Measurements from ENCODE around the gene BICDL1. TPM values are rescaled to one million over a fixed set of nuclear protein-coding genes. Genes with fewer than 3 reads are reported as not detected.

The BICDL1 gene
- total RNA-seq, 1 experiment from 2014 or later = 22.2 TPM

- H3K9me3 ChIP-seq (ENCODE audit: control insufficient read depth, insufficient read depth, low read depth, low read length) = no peaks in the 10 kb centered on the region
- ATAC-seq (no peak), DNase-seq (ENCODE audit: low read depth, low spot score) (no peak)
- CTCF ChIA-PET = no interaction called here
- H3K27ac ChIP-seq (ENCODE audit: low read length) = no peak overlapping the region
- intact Hi-C loops (cut with micrococcal nuclease; ENCODE audit: unreplicated experiment) = loop anchor here (5.0 kb wide), 1 partner anchor 102 kb away; the partner anchor contains the start of gene BICDL1
- no peaks in the 10 kb centered on the region for H3K36me3 ChIP-seq (ENCODE audit: control insufficient read depth, insufficient read depth, low read length)
- no peaks in the 10 kb centered on the region for H3K27me3 ChIP-seq (ENCODE audit: control insufficient read depth, insufficient read depth, low read length)
- H3K4me1 ChIP-seq (ENCODE audit: control insufficient read depth, insufficient read depth, low read length) = peaks cover 17% of the 10 kb centered on the region
- POLR2A ChIA-PET = interaction anchor here (0.6 kb wide), 1 partner anchor 22 kb away, joined by 6 read pairs; no protein-coding TSS in a partner anchor
- no peak overlapping the region for H3K4me3 ChIP-seq (ENCODE audit: low read depth in 2 of 2, low read length in 2 of 2)
- TF ChIP-seq, protein P1, sequence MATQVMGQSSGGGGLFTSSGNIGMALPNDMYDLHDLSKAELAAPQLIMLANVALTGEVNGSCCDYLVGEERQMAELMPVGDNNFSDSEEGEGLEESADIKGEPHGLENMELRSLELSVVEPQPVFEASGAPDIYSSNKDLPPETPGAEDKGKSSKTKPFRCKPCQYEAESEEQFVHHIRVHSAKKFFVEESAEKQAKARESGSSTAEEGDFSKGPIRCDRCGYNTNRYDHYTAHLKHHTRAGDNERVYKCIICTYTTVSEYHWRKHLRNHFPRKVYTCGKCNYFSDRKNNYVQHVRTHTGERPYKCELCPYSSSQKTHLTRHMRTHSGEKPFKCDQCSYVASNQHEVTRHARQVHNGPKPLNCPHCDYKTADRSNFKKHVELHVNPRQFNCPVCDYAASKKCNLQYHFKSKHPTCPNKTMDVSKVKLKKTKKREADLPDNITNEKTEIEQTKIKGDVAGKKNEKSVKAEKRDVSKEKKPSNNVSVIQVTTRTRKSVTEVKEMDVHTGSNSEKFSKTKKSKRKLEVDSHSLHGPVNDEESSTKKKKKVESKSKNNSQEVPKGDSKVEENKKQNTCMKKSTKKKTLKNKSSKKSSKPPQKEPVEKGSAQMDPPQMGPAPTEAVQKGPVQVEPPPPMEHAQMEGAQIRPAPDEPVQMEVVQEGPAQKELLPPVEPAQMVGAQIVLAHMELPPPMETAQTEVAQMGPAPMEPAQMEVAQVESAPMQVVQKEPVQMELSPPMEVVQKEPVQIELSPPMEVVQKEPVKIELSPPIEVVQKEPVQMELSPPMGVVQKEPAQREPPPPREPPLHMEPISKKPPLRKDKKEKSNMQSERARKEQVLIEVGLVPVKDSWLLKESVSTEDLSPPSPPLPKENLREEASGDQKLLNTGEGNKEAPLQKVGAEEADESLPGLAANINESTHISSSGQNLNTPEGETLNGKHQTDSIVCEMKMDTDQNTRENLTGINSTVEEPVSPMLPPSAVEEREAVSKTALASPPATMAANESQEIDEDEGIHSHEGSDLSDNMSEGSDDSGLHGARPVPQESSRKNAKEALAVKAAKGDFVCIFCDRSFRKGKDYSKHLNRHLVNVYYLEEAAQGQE (IDR thresholded peaks at IDR 0.05; ENCODE audit: insufficient read depth in 1 of 2, low read depth in 2 of 2, low read length in 1 of 2) = no peak
- TF ChIP-seq TCF7L2 (IDR thresholded peaks at IDR 0.05; ENCODE audit: low read depth, low read length) = no peak
- no peak for TF ChIP-seq SIN3A (IDR thresholded peaks at IDR 0.05; ENCODE audit: borderline replicate concordance, insufficient read depth, low read depth, low read length)
- no peak for TF ChIP-seq POLR2AphosphoS5 (IDR thresholded peaks at IDR 0.05; ENCODE audit: low read depth, low read length)
- TF ChIP-seq, protein P2, sequence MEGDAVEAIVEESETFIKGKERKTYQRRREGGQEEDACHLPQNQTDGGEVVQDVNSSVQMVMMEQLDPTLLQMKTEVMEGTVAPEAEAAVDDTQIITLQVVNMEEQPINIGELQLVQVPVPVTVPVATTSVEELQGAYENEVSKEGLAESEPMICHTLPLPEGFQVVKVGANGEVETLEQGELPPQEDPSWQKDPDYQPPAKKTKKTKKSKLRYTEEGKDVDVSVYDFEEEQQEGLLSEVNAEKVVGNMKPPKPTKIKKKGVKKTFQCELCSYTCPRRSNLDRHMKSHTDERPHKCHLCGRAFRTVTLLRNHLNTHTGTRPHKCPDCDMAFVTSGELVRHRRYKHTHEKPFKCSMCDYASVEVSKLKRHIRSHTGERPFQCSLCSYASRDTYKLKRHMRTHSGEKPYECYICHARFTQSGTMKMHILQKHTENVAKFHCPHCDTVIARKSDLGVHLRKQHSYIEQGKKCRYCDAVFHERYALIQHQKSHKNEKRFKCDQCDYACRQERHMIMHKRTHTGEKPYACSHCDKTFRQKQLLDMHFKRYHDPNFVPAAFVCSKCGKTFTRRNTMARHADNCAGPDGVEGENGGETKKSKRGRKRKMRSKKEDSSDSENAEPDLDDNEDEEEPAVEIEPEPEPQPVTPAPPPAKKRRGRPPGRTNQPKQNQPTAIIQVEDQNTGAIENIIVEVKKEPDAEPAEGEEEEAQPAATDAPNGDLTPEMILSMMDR (IDR thresholded peaks at IDR 0.05) = no peak
- BruUV-seq (replicated peaks) = no TSS peak
- in situ Hi-C loops (cut with HindIII; ENCODE audit: low pct_unique_long_range_greater_than_20kb, low sequenced_read_pairs) = no loop called here
Observed at GRCh38 chr12:120089796-120090195, 100.8 kb downstream of the BICDL1 start.

DNA sequence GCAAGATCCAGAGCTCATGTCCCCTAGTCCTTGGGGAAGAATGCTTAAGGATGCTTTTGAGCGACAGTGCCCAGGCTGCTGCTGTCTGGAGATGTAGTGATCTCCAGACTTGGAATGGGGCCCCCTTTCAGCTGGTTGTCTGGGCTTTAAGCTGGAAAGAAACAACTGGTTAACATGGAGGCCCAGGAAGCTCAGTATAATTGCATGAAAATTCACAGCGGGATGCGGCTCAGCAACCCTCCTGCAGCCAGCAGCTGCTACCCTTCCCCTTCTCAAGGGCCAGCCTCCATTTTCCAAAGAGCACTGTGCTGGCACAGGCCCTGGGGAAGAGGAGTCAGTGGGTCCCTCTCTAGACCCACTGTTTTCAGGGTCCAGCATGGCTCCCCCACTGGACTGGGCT lies 101.2 kb downstream of the BICDL1 start:
- CTCF ChIA-PET = no interaction called here
- in situ Hi-C loops (cut with HindIII; ENCODE audit: low pct_unique_long_range_greater_than_20kb, low sequenced_read_pairs) = no loop called here

More for the DNA sequence above, 101.2 kb downstream of the BICDL1 start:
- ATAC-seq (no peak), DNase-seq (ENCODE audit: low read depth, low spot score) (no peak)
- intact Hi-C loops (cut with micrococcal nuclease; ENCODE audit: unreplicated experiment) = no loop called here
- Histone ChIP-seq H3K4me1 (ENCODE audit: control insufficient read depth, insufficient read depth, low read length) (peaks cover 17% of the 10 kb centered on the region), H3K27me3 (ENCODE audit: control insufficient read depth, insufficient read depth, low read length) (no peaks in the 10 kb centered on the region), H3K36me3 (ENCODE audit: control insufficient read depth, insufficient read depth, low read length) (no peaks in the 10 kb centered on the region), H3K9me3 (ENCODE audit: control insufficient read depth, insufficient read depth, low read depth, low read length) (no peaks in the 10 kb centered on the region), H3K27ac (ENCODE audit: low read length) (no peak overlapping the region), H3K4me3 (ENCODE audit: low read depth in 2 of 2, low read length in 2 of 2) (no peak overlapping the region)
- no TSS peak for BruUV-seq (replicated peaks)
- POLR2A ChIA-PET = interaction anchor here (0.6 kb wide), 1 partner anchor 22 kb away, joined by 6 read pairs; no protein-coding TSS in a partner anchor
- TF ChIP-seq, protein P2 (IDR thresholded peaks at IDR 0.05) = no peak
- TF ChIP-seq SIN3A (IDR thresholded peaks at IDR 0.05; ENCODE audit: borderline replicate concordance, insufficient read depth, low read depth, low read length) = no peak
- TF ChIP-seq POLR2AphosphoS5 (IDR thresholded peaks at IDR 0.05; ENCODE audit: low read depth, low read length) = no peak
- TF ChIP-seq, protein P1 (IDR thresholded peaks at IDR 0.05; ENCODE audit: insufficient read depth in 1 of 2, low read depth in 2 of 2, low read length in 1 of 2) = no peak
- TF ChIP-seq TCF7L2 (IDR thresholded peaks at IDR 0.05; ENCODE audit: low read depth, low read length) = no peak

Data from Panc1 (cell line).